Keratinocyte (primary cell): ENCODE results near the gene OR6B2. TPM values are rescaled to one million over a fixed set of nuclear protein-coding genes. Genes with fewer than 3 reads are reported as not detected.

Source experiments
- DNase-seq: peaks from one replicate; pipeline ENCODE4 v3.0.0-alpha.2; 2011; ENCODE audit warnings: low read depth, missing footprints, low spot score
- FAIRE-seq: peaks from 2 replicates; lab custom pipeline; 2011; peaks lifted over from hg19 to GRCh38; lab: Jason Lieb, UNC
- H2AFZ ChIP-seq: 2 replicates; pipeline ENCODE4 v1.6.0; 2012; ENCODE audit warnings: low read length, control low read depth, inconsistent platforms; ENCODE audit not compliant: control insufficient read depth
- H3K27ac ChIP-seq: 2 replicates; pipeline ENCODE4 v1.5.1; 2011; ENCODE audit warnings: low read length; ENCODE audit not compliant: control insufficient read depth, insufficient read depth
- H3K27me3 ChIP-seq: 3 replicates; pipeline ENCODE4 v1.6.0; 2011; ENCODE audit warnings: low read length; ENCODE audit not compliant: control insufficient read depth, insufficient read depth; ENCODE audit errors: extremely low read depth
- H3K36me3 ChIP-seq, 2 experiments: 2 replicates in 1 of 2; 3 replicates in 1 of 2; pipeline ENCODE4 v1.5.1; 2011; ENCODE audit warnings: low read length in 2 of 2, mild to moderate bottlenecking in 1 of 2; ENCODE audit not compliant: control insufficient read depth in 2 of 2, insufficient read depth in 2 of 2; ENCODE audit errors: extremely low read depth in 1 of 2
- H3K4me1 ChIP-seq: 3 replicates; pipeline ENCODE4 v1.5.1; 2011; ENCODE audit warnings: low read length; ENCODE audit not compliant: control insufficient read depth, insufficient read depth; ENCODE audit errors: extremely low read depth
- H3K4me2 ChIP-seq: 3 replicates; pipeline ENCODE4 v1.6.0; 2011; ENCODE audit warnings: low read depth, low read length; ENCODE audit not compliant: control insufficient read depth, insufficient read depth; ENCODE audit errors: extremely low read depth
- H3K4me3 ChIP-seq, 3 experiments: fragments of 200-600 bp in 1 of 3; sonication (generic) in 1 of 3; 2 replicates in 2 of 3; 3 replicates in 1 of 3; pipeline ENCODE4 v1.5.1; 2011 to 2016; ENCODE audit warnings: low read length in 3 of 3, mild to moderate bottlenecking in 3 of 3, control low read depth in 2 of 3, inconsistent platforms in 1 of 3, low read depth in 1 of 3, mixed read lengths in 1 of 3, mixed run types in 1 of 3, moderate library complexity in 1 of 3; ENCODE audit not compliant: control insufficient read depth in 2 of 3, insufficient read depth in 2 of 3; ENCODE audit errors: extremely low read depth in 1 of 3
- H3K79me2 ChIP-seq: 2 replicates; pipeline ENCODE4 v1.6.0; 2012; ENCODE audit warnings: low read length; ENCODE audit not compliant: control insufficient read depth, insufficient read depth
- H3K9ac ChIP-seq: 3 replicates; pipeline ENCODE4 v1.6.0; 2011; ENCODE audit warnings: low read length; ENCODE audit not compliant: control insufficient read depth, insufficient read depth; ENCODE audit errors: extremely low read depth
- H3K9me1 ChIP-seq: 3 replicates; pipeline ENCODE4 v1.6.0; 2011; ENCODE audit warnings: low read length; ENCODE audit not compliant: control insufficient read depth, insufficient read depth; ENCODE audit errors: extremely low read depth
- H3K9me3 ChIP-seq: 2 replicates; pipeline ENCODE4 v1.5.1; 2012; ENCODE audit warnings: low read depth, low read length; ENCODE audit not compliant: control insufficient read depth
- H4K20me1 ChIP-seq: 3 replicates; pipeline ENCODE4 v1.6.0; 2011; ENCODE audit warnings: low read length; ENCODE audit not compliant: control insufficient read depth, insufficient read depth; ENCODE audit errors: extremely low read depth
- EZH2 ChIP-seq: IDR thresholded peaks from one replicate; pipeline ENCODE4 v1.6.1; 2012; ENCODE audit warnings: inconsistent platforms, mild to moderate bottlenecking, low read length, moderate library complexity
- dilution Hi-C: fragments of 300-500 bp; cut with MboI; formaldehyde crosslinking; loops from one replicate; pipeline ENCODE4 v1.7.0; 2020; ENCODE audit warnings: low sequenced_read_pairs; ENCODE audit not compliant: extremely low pct_ligation_motif_present
- polyA plus RNA-seq, 5 experiments: library from polyadenylated mRNA; depleted of rRNA in 3 of 5; stranded (reverse) in 3 of 5; stranded (forward) in 1 of 5; unstranded in 1 of 5; fragments of >200 nt; gene quantifications; 1 replicate in 1 of 5; 2 replicates in 3 of 5; 3 replicates in 1 of 5; pipeline versions ENCODE4 v1.2.1 to v1.2.3, GENCODE V29; 2011 to 2012; ENCODE audit warnings: missing spikeins in 2 of 5, low read depth in 1 of 5, low replicate concordance in 1 of 5
- TF ChIP-seq, protein P1 (sequence below), 3 experiments: IDR thresholded peaks in 1 of 3; conservative IDR thresholded peaks in 1 of 3; optimal IDR thresholded peaks in 1 of 3; 2 replicates in 2 of 3; 3 replicates in 1 of 3; pipeline versions ENCODE3 to v1.5.1; 2011; ENCODE audit warnings: low read length in 3 of 3, mild to moderate bottlenecking in 3 of 3, moderate library complexity in 2 of 3, control low read depth in 1 of 3, inconsistent platforms in 1 of 3; ENCODE audit not compliant: insufficient read depth in 2 of 3; ENCODE audit errors: extremely low read depth in 1 of 3

The OR6B2 gene
- polyA plus RNA-seq, 1 donor (not counting 4 experiments of a cell fraction or from before 2014, with no cell fraction given) = not detected

DNA sequence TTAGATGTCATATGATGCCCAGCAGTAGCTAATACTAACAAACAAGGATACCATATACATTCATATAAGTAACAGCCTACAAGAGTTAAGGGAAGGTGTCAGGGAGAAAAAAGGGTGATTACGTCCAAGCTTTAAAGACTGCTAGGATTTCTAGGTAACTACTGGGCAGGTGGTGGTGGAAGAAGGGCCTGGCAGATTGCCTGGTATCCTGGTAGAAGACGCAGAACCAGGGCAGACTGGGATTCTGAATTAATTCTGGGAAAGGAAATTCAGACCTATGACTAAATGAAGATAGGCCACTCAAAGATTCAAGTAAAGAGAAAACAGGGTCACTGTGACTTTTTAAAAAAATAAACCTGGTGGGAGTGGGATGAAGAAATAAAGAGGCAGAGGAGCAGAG lies 36.9 kb downstream of the OR6B2 start:
- TF ChIP-seq, protein P1, sequence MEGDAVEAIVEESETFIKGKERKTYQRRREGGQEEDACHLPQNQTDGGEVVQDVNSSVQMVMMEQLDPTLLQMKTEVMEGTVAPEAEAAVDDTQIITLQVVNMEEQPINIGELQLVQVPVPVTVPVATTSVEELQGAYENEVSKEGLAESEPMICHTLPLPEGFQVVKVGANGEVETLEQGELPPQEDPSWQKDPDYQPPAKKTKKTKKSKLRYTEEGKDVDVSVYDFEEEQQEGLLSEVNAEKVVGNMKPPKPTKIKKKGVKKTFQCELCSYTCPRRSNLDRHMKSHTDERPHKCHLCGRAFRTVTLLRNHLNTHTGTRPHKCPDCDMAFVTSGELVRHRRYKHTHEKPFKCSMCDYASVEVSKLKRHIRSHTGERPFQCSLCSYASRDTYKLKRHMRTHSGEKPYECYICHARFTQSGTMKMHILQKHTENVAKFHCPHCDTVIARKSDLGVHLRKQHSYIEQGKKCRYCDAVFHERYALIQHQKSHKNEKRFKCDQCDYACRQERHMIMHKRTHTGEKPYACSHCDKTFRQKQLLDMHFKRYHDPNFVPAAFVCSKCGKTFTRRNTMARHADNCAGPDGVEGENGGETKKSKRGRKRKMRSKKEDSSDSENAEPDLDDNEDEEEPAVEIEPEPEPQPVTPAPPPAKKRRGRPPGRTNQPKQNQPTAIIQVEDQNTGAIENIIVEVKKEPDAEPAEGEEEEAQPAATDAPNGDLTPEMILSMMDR (optimal IDR thresholded peaks at IDR 0.05 in 1 of 3, IDR thresholded peaks at IDR 0.05 in 1 of 3, conservative IDR thresholded peaks at IDR 0.05 in 1 of 3; ENCODE audit: extremely low read depth in 1 of 3, insufficient read depth in 2 of 3, low read length in 3 of 3) = no peak
- TF ChIP-seq EZH2 = no peak
- Histone ChIP-seq H4K20me1 (no peaks in the 10 kb centered on the region), H3K4me3 (no peak overlapping the region), H3K9me3 (no peaks in the 10 kb centered on the region), H3K4me1 (no peaks in the 10 kb centered on the region), H3K79me2 (no peaks in the 10 kb centered on the region), H3K27me3 (no peaks in the 10 kb centered on the region), H3K4me2 (no peak overlapping the region), H3K9me1 (no peaks in the 10 kb centered on the region), H3K27ac (no peak overlapping the region), H3K9ac (no peak overlapping the region), H3K36me3 (peaks cover 14 to 33% of the 10 kb centered on the region in 2 experiments), H2AFZ (no peak overlapping the region)
- dilution Hi-C loops = no loop called here
- FAIRE-seq (no peak), DNase-seq (no peak)

DNA sequence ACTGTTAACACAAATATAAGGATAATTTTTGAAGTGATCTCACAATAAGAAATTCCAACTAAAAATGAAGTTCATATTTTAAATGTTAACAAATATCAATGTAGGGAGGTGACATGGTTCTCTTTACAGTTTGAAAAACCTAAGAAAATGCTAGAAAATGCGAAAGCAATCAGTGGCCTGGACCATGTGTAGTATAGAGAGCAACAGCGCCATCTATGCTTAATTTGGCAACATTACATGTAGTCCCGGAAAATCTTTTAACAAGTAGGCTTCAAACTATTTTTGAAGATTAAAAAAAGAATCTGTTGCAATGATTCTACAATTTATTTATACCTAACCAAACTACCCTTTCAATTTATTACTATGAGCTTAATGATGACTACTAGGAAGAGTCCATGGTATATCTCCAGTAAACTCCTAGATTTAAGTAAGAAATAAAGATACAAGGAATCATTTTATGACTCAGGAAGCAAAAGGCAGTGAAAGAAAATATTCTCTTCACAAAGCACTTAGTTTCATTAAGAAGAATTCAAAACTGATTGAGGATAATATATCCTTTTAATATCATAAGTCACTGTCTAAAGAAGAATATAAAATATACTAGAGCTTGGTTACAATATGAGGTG lies 38.4 kb downstream of the OR6B2 start:
- peak; percentile 9 for FAIRE-seq
- Histone ChIP-seq H3K9ac (no peak overlapping the region), H3K4me3 (no peak overlapping the region), H3K36me3 (peaks cover 17 to 33% of the 10 kb centered on the region in 2 experiments), H3K27me3 (no peaks in the 10 kb centered on the region), H2AFZ (no peak overlapping the region), H3K4me1 (no peaks in the 10 kb centered on the region), H3K27ac (no peak overlapping the region), H3K79me2 (no peaks in the 10 kb centered on the region), H3K9me3 (no peaks in the 10 kb centered on the region), H3K9me1 (no peaks in the 10 kb centered on the region), H3K4me2 (no peak overlapping the region), H4K20me1 (no peaks in the 10 kb centered on the region)
- dilution Hi-C loops = no loop called here
- DNase-seq = peak; percentile 21
- no peak for TF ChIP-seq EZH2
- TF ChIP-seq, protein P1 (optimal IDR thresholded peaks at IDR 0.05 in 1 of 3, IDR thresholded peaks at IDR 0.05 in 1 of 3, conservative IDR thresholded peaks at IDR 0.05 in 1 of 3; ENCODE audit: extremely low read depth in 1 of 3, insufficient read depth in 2 of 3, low read length in 3 of 3) = peak in 2 of 3 experiments; percentile 62 to 65
